ENCODE data around the gene RUNX2.

RUNX2 gene

GRCh38 chr6:45679163-45679562 is 351.0 kb downstream of the RUNX2 start:
- DNase-seq (ENCODE audit: low spot score), result no peak

- no peak for DNase-seq (ENCODE audit: low spot score)
Measured at GRCh38 chr6:45679631-45680030, 351.5 kb downstream of the RUNX2 start.

GRCh38 chr6:45681860-45682511 is 353.9 kb downstream of the RUNX2 start:
- DNase-seq (ENCODE audit: low spot score), result no peak

- DNase-seq (ENCODE audit: low spot score), result no peak
Measured at GRCh38 chr6:45684476-45684875, 356.3 kb downstream of the RUNX2 start.

GRCh38 chr6:45685076-45685475 is 356.9 kb downstream of the RUNX2 start:
- DNase-seq (ENCODE audit: low spot score), result no peak

GRCh38 chr6:45686841-45687569 is 358.9 kb downstream of the RUNX2 start:
- DNase-seq (ENCODE audit: low spot score), result no peak

- DNase-seq (ENCODE audit: low spot score), result no peak
Measured at GRCh38 chr6:45687570-45687969, 359.4 kb downstream of the RUNX2 start.

GRCh38 chr6:45688180-45688579 is 360.1 kb downstream of the RUNX2 start:
- no peak for DNase-seq (ENCODE audit: low spot score)

GRCh38 chr6:45689926-45690615 is 361.9 kb downstream of the RUNX2 start:
- DNase-seq (ENCODE audit: low spot score), result no peak

- DNase-seq (ENCODE audit: low spot score), result no peak
Measured at GRCh38 chr6:45690846-45691245, 362.7 kb downstream of the RUNX2 start.

GRCh38 chr6:45691426-45691825 is 363.3 kb downstream of the RUNX2 start:
- DNase-seq (ENCODE audit: low spot score), result no peak

GRCh38 chr6:45692021-45692420 is 363.9 kb downstream of the RUNX2 start:
- DNase-seq (ENCODE audit: low spot score), result no peak

GRCh38 chr6:45696738-45697137 is 368.6 kb downstream of the RUNX2 start:
- DNase-seq (ENCODE audit: low spot score), result no peak

GRCh38 chr6:45697605-45698004 is 369.5 kb downstream of the RUNX2 start:
- DNase-seq (ENCODE audit: low spot score), result no peak

GRCh38 chr6:45698046-45698445 is 369.9 kb downstream of the RUNX2 start:
- DNase-seq (ENCODE audit: low spot score), result no peak

GRCh38 chr6:45699663-45700062 is 371.5 kb downstream of the RUNX2 start:
- DNase-seq (ENCODE audit: low spot score), result no peak

- DNase-seq (ENCODE audit: low spot score), result no peak
Measured at GRCh38 chr6:45702849-45703739, 375.0 kb downstream of the RUNX2 start.

GRCh38 chr6:45704056-45704800 is 376.1 kb downstream of the RUNX2 start:
- DNase-seq (ENCODE audit: low spot score), result no peak

GRCh38 chr6:45705137-45705855 is 377.2 kb downstream of the RUNX2 start:
- DNase-seq (ENCODE audit: low spot score), result no peak

GRCh38 chr6:45706319-45706718 is 378.2 kb downstream of the RUNX2 start:
- no peak for DNase-seq (ENCODE audit: low spot score)

- DNase-seq (ENCODE audit: low spot score), result no peak
Measured at GRCh38 chr6:45707176-45707575, 379.0 kb downstream of the RUNX2 start.

All from COLO829 (cell line).